A549 (cell line): Measurements from ENCODE around the gene KLHL2.
"Not testable (repeated sequence)": the region's sequence is repeated elsewhere in the genome, so short reads cannot be mapped to it uniquely, and the experiment has no call there.

Source experiments
- BHLHE40 ChIP-seq: IDR thresholded peaks from 2 replicates; pipeline ENCODE4 v1.6.1; 2012; ENCODE audit warnings: low read depth, low read length, inconsistent platforms
- ESRRA ChIP-seq: fragments of 150-350 bp; IDR thresholded peaks from 2 replicates; pipeline ENCODE4 v1.6.1; 2014; ENCODE audit warnings: mild to moderate bottlenecking, low read length, borderline replicate concordance
- MYC ChIP-seq: IDR thresholded peaks from 2 replicates; pipeline ENCODE4 v1.6.1; 2012; ENCODE audit warnings: mild to moderate bottlenecking, inconsistent platforms, low read length, improper control_type of control experiment, borderline replicate concordance
- PHF8 ChIP-seq: fragments of 200-600 bp; sonication (generic); IDR thresholded peaks from 2 replicates; pipeline ENCODE4 v1.6.1; 2016; ENCODE audit warnings: low read depth, mild to moderate bottlenecking, antibody characterized with exemption, moderate library complexity, borderline replicate concordance
- POLR2AphosphoS2 ChIP-seq: conservative IDR thresholded peaks from 2 replicates; pipeline ENCODE4 v1.6.1; 2012; ENCODE audit warnings: low read length, improper control_type of control experiment, inconsistent platforms
- ZC3H11A ChIP-seq: fragments of 450-650 bp; IDR thresholded peaks from 2 replicates; pipeline ENCODE4 v1.6.1; 2014; ENCODE audit warnings: antibody characterized with exemption, mild to moderate bottlenecking
- TF ChIP-seq, protein P1 (sequence below): IDR thresholded peaks from 2 replicates; pipeline ENCODE4 v1.6.1; 2012; ENCODE audit warnings: low read depth, borderline replicate concordance
- TF ChIP-seq, protein P2 (sequence below): fragments of >200 bp; sonication (Bioruptor Twin); formaldehyde crosslinking; IDR thresholded peaks from 3 replicates; pipeline ENCODE4 v1.5.1; 2016
- TF ChIP-seq, protein P3 (sequence below): fragments of 200-600 bp; sonication (generic); IDR thresholded peaks from 2 replicates; pipeline ENCODE4 v1.6.1; 2016; ENCODE audit warnings: antibody characterized with exemption, mild to moderate bottlenecking, moderate library complexity

DNA sequence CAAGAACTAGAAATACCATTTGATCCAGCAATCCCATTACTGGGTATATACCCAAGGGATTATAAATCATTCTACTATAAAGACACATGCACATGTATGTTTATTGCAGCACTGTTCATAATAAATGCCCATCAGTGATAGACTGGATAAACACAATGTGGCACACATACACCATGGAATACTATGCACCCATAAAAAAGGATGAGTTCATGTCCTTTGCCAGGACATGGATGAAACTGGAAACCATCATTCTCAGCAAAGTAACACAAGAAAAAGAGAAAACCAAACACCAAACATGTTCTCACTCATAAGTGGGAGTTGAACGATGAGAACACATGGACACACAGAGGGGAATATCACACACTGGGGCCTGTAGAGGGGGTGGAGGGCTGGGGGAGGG lies 40.5 kb upstream of the KLHL2 start:
- not testable (repeated sequence) for TF ChIP-seq ZC3H11A, ESRRA, BHLHE40, PHF8, MYC, POLR2AphosphoS2
- TF ChIP-seq, protein P1, sequence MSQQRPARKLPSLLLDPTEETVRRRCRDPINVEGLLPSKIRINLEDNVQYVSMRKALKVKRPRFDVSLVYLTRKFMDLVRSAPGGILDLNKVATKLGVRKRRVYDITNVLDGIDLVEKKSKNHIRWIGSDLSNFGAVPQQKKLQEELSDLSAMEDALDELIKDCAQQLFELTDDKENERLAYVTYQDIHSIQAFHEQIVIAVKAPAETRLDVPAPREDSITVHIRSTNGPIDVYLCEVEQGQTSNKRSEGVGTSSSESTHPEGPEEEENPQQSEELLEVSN = not testable (repeated sequence)
- TF ChIP-seq, protein P2, sequence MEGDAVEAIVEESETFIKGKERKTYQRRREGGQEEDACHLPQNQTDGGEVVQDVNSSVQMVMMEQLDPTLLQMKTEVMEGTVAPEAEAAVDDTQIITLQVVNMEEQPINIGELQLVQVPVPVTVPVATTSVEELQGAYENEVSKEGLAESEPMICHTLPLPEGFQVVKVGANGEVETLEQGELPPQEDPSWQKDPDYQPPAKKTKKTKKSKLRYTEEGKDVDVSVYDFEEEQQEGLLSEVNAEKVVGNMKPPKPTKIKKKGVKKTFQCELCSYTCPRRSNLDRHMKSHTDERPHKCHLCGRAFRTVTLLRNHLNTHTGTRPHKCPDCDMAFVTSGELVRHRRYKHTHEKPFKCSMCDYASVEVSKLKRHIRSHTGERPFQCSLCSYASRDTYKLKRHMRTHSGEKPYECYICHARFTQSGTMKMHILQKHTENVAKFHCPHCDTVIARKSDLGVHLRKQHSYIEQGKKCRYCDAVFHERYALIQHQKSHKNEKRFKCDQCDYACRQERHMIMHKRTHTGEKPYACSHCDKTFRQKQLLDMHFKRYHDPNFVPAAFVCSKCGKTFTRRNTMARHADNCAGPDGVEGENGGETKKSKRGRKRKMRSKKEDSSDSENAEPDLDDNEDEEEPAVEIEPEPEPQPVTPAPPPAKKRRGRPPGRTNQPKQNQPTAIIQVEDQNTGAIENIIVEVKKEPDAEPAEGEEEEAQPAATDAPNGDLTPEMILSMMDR = not testable (repeated sequence)
- TF ChIP-seq, protein P3, sequence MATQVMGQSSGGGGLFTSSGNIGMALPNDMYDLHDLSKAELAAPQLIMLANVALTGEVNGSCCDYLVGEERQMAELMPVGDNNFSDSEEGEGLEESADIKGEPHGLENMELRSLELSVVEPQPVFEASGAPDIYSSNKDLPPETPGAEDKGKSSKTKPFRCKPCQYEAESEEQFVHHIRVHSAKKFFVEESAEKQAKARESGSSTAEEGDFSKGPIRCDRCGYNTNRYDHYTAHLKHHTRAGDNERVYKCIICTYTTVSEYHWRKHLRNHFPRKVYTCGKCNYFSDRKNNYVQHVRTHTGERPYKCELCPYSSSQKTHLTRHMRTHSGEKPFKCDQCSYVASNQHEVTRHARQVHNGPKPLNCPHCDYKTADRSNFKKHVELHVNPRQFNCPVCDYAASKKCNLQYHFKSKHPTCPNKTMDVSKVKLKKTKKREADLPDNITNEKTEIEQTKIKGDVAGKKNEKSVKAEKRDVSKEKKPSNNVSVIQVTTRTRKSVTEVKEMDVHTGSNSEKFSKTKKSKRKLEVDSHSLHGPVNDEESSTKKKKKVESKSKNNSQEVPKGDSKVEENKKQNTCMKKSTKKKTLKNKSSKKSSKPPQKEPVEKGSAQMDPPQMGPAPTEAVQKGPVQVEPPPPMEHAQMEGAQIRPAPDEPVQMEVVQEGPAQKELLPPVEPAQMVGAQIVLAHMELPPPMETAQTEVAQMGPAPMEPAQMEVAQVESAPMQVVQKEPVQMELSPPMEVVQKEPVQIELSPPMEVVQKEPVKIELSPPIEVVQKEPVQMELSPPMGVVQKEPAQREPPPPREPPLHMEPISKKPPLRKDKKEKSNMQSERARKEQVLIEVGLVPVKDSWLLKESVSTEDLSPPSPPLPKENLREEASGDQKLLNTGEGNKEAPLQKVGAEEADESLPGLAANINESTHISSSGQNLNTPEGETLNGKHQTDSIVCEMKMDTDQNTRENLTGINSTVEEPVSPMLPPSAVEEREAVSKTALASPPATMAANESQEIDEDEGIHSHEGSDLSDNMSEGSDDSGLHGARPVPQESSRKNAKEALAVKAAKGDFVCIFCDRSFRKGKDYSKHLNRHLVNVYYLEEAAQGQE = not testable (repeated sequence)
